GM19351 (cell line): ENCODE results near the gene CEMIP.
A peak's percentile ranks its signal among the peaks of the same experiment; 100 is the strongest.

Experiments
- ATAC-seq: cut with Tn5 transposase; IDR thresholded peaks from one replicate; pipeline ENCODE4 v1.9.1; 2021; ENCODE audit warnings: mild to moderate bottlenecking, moderate library complexity; ENCODE audit not compliant: unreplicated experiment

Gene CEMIP

GRCh38 chr15:80778964-80779657 is at the start of gene CEMIP:
Gene CEMIP, plus strand, starts transcription at chr15:80779370. Its CDS starts 94,510 bp downstream, at chr15:80873880.
- ATAC-seq = peak; percentile 74

DNA sequence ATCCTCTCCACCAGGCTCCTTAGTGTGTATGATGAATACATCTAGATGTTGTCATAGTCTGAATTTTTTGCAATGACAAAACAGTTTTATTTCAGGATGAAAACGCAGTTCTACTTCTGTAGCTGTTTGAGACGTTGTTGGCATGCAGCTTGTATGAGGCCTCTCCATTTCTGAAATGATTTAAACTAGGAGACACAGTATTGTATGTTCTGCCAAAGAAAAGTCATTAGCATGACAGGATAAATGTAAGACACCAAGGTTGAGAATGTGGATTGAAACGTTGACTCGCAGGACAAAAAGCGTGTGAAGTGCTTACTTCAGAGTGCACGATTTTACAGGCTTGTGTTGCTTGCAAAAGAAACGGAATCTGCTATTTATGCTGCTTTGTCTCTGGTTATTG is 48.8 kb upstream of the CEMIP start:
- no peak for ATAC-seq

DNA sequence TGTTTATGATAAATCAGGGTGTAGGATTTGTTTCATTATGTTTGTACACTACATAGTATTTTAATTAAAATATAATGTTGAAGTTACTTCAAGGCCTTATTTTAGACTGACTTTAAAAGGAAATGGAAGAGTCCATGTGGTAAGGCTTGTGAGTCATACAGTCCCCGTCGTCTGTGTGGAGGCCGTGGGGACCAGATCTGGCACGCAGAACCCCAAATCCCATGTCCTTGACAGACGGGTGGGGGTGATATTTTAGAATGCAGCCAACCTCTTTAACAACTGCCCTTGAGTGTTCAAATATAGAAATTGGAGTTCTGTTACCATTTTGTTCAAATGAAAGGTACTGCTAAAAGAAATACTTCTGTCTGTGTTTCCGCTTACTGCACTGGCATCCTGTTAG is 48.2 kb upstream of the CEMIP start:
- ATAC-seq = no peak

- ATAC-seq = no peak
Measured at GRCh38 chr15:80732167-80732566, 47.0 kb upstream of the CEMIP start.

- ATAC-seq = no peak
Measured at GRCh38 chr15:80732818-80733217, 46.4 kb upstream of the CEMIP start.

GRCh38 chr15:80733460-80733859 is 45.7 kb upstream of the CEMIP start:
- ATAC-seq = no peak

GRCh38 chr15:80735344-80735743 is 43.8 kb upstream of the CEMIP start:
- no peak for ATAC-seq

DNA sequence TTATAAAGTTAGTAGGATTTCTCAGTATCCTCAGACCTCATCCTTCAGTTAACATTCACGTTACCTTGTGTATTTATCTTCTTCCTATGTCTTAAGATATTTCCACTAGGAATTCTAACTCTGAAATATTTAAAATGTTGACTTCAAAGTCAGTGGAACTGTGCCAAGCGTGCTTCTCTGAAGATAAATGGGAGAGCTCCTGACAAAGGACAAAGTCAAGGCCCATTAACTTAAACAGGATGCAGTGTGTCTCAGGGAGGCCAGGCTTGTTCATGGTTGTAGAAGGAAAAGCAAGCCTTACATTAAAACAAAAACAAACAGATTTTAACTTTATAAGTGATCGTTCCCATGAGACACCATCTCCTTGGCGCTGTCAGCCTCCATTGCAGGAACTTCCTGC is 42.6 kb upstream of the CEMIP start:
- ATAC-seq = no peak

GRCh38 chr15:80739919-80740318 is 39.3 kb upstream of the CEMIP start:
- ATAC-seq = no peak

DNA sequence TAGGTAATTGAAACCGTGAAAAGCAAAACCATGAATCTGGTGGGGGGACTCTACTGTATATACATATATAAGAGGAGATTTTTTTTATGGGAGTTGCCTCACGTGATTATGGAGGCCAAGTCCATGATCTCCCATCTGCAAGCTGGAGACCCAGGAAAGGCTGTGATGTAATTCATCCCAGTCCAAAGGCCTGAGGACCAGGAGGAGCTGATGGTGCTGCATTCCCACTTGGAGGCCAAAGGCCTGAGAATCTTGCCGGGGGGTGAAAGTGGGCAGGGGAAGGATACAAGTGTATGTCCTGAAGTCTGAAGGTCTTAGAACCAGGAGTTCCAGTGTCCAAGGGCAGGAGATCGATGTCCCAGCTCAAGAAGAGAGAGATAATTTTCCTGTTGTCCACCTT is 37.1 kb upstream of the CEMIP start:
- no peak for ATAC-seq

DNA sequence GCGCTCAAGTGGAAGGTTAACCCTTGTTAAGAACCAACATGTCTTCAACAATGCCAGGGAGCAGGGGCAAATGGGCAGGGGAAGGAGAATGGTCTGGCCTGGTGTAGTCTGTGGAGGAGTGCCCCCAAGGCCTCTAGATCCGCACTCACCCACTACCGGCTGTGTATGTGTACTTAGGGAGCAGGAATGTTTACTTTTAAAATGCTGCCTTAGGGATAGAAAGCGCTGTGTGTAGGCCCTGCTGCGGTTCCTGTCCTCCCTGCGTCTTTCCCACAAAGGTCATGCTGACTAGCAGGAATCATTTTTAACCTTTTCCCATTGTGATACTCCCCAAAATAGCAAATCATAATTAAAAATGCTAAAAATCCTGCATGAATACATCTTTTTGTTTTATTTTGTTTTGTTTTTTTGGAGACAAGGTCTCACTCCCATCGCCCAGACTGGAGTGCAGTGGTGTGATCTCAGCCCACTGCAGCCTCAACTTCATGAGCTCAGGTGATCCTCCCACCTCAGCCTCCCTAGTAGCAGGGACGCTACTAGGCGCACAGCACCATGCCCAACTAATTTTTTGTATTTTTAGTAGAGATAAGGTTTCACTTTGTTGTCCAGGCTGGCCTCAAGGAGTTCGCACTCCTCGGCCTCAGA is 35.9 kb upstream of the CEMIP start:
- ATAC-seq = no peak

- ATAC-seq = no peak
Measured at GRCh38 chr15:80744415-80744814, 34.8 kb upstream of the CEMIP start.

- no peak for ATAC-seq
Measured at GRCh38 chr15:80744826-80745225, 34.3 kb upstream of the CEMIP start.

DNA sequence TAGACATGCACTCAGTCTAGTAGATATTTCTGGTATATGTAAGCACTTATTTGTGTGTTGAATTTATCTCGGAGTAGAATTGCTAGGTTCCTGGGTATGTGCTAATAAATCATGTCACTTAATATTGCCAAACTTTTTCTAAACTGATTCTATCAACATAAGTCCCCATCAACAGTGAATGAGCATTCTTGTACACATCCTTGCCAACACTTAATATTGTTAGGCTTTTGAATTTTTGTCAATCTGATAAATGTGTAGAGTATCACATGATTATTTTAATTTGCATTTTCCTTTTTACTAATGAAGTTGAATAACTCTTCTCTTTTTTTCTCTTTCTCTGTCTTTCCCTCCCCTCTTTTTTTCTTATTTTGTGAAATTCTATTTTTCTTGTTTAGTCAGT is 33.3 kb upstream of the CEMIP start:
- no peak for ATAC-seq

DNA sequence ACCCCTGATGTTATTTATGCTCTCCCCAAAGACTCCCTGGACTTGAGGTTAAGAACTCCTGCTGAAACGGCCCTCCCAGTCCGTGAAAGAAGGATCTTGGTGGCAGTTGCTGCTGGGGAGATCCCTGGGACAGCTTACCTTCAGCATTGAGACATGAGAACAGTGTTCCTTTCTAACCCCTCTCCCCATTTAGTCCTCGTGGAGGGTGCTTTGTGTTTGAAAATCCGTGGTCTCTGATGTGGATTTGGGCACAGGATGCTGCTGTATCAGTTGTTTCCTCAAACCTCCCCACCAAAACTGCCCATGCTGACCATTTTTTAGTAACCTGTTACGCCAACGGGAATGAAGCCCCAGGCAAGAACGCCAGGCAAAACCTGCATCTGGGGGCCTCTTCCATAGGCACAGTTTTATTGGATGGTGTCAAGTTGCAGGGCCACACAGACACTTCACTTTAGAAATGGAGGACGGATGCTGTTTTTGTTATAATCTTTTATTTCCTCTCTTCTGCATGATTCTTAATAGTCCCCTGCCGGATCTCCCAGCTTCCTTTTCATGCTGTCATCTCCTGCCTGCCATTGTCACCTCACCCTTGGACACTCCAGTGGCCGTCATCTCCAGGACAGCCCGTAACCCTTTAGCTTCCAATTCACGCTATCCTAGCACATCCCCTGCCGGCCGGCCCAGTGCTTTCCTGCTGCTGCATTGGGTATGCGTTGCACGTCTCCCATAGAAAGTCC is 31.7 kb upstream of the CEMIP start:
- ATAC-seq = no peak

- ATAC-seq = no peak
Measured at GRCh38 chr15:80749589-80749988, 29.6 kb upstream of the CEMIP start.

- no peak for ATAC-seq
Measured at GRCh38 chr15:80750575-80750974, 28.6 kb upstream of the CEMIP start.

DNA sequence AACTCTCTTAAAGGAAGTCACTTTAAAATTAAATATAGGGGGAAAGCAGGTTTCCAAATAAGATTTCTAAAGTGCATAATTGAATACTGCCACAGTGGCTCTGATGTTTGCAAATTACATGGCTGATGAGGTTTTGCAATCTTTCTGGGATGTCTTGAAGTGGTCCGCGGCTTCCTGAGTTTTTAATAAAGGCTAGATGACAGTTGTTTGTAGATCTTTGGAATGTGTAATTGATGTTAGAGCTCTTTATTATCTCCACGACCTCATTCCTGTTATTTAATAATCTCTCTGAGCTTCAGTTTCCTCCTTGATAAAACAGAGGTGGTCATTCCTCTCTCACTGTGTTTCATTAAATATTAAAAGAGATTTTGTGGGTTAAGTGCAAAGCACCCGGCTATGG is 27.0 kb upstream of the CEMIP start:
- no peak for ATAC-seq

DNA sequence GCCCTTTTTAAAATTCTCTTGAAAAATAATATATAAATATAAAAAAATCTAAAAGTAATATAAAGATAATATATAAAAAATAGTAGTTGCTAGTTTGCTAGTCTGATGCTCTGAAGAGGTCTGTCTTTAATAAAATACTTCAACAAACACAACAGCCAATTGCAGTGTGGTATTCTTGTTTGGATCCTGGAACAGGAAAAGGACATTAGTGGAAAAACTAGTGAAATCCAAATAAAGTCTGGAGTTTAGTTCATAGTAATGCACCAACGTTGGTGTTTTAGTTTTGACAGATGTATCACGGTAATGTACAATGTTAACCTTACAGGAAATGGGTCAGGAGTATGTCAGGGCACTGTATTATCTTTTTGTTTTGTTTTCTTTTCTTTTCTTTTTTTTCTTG is 26.0 kb upstream of the CEMIP start:
- no peak for ATAC-seq

GRCh38 chr15:80754014-80754413 is 25.2 kb upstream of the CEMIP start:
- no peak for ATAC-seq

DNA sequence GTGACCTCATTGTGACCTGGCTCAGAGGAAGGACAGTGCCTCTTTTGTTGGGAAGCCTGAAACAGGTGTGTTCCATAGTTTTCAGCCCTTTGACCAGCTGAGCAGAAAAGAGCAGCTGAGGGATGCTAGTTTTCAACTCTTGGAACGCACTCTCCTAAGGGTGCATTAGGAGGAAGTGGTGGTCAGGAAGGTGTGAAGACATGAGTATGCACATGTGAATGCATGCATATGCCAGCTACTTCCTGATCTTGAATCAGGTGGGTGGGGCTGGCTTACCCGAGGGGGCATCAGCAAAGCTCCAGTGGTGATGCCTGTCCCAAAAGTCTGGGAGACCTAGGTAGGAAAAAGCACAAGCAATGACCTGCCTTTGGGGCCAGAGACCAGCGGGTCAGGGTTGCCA is 23.3 kb upstream of the CEMIP start:
- no peak for ATAC-seq

- no peak for ATAC-seq
Measured at GRCh38 chr15:80758130-80758745, 20.9 kb upstream of the CEMIP start.
